Fibroblast of lung (primary cell): Measurements from ENCODE around the gene TMEM151B. TPM values are rescaled to one million over a fixed set of nuclear protein-coding genes. Genes with fewer than 3 reads are reported as not detected.

ENCODE experiments used
- DNase-seq, 2 donors: peaks; one replicate each; pipeline versions ENCODE4 v3.0.0 to v3.0.0-alpha.2; 2010; ENCODE audit warnings: low read depth in 2 of 2
- H2AFZ ChIP-seq: 2 replicates; pipeline ENCODE4 v1.5.1; 2012; ENCODE audit warnings: low read length, control low read depth, inconsistent platforms
- H3K27ac ChIP-seq: 2 replicates; pipeline ENCODE4 v1.5.1; 2011; ENCODE audit warnings: low read length, control low read depth; ENCODE audit not compliant: insufficient read depth
- H3K27me3 ChIP-seq: 2 replicates; pipeline ENCODE4 v1.5.1; 2011; ENCODE audit warnings: mild to moderate bottlenecking, low read length; ENCODE audit not compliant: control insufficient read depth, insufficient read depth
- H3K36me3 ChIP-seq: 2 replicates; pipeline ENCODE4 v1.5.1; 2011; ENCODE audit warnings: low read length; ENCODE audit not compliant: control insufficient read depth, insufficient read depth
- H3K4me1 ChIP-seq: 2 replicates; pipeline ENCODE4 v1.5.1; 2011; ENCODE audit warnings: low read length; ENCODE audit not compliant: control insufficient read depth, insufficient read depth; ENCODE audit errors: extremely low read depth
- H3K4me2 ChIP-seq: 2 replicates; pipeline ENCODE4 v1.5.1; 2011; ENCODE audit warnings: low read length, control low read depth; ENCODE audit not compliant: insufficient read depth; ENCODE audit errors: extremely low read depth
- H3K4me3 ChIP-seq, 4 experiments: fragments of 200-600 bp in 1 of 4; sonication (generic) in 1 of 4; replicated peaks in 1 of 4; 2 replicates each; pipeline ENCODE4 v1.5.1; 2011 to 2016; ENCODE audit warnings: low read length in 4 of 4, low read depth in 3 of 4, mild to moderate bottlenecking in 3 of 4, control low read depth in 2 of 4, inconsistent platforms in 1 of 4, mixed read lengths in 1 of 4; ENCODE audit not compliant: insufficient read depth in 1 of 4; ENCODE audit errors: control extremely low read depth in 1 of 4
- H3K79me2 ChIP-seq: 2 replicates; pipeline ENCODE4 v1.5.1; 2012; ENCODE audit warnings: mild to moderate bottlenecking, low read length, inconsistent platforms; ENCODE audit not compliant: control insufficient read depth, insufficient read depth
- H3K9ac ChIP-seq: 2 replicates; pipeline ENCODE4 v1.5.1; 2011; ENCODE audit warnings: mild to moderate bottlenecking, low read length, control low read depth; ENCODE audit not compliant: insufficient read depth
- H3K9me3 ChIP-seq: 2 replicates; pipeline ENCODE4 v1.5.1; 2012; ENCODE audit warnings: low read depth, low read length; ENCODE audit not compliant: control insufficient read depth, insufficient read depth
- H4K20me1 ChIP-seq: 2 replicates; pipeline ENCODE4 v1.5.1; 2011; ENCODE audit warnings: low read length; ENCODE audit not compliant: control insufficient read depth, insufficient read depth; ENCODE audit errors: extremely low read depth
- CTCF ChIP-seq, 2 donors: IDR thresholded peaks in 1 of 2; conservative IDR thresholded peaks in 1 of 2; 1 replicate in 1 of 2; 2 replicates in 1 of 2; pipeline ENCODE4 v1.5.1; 2011 to 2012; ENCODE audit warnings: low read length in 2 of 2, control low read depth in 1 of 2, inconsistent platforms in 1 of 2, low read depth in 1 of 2, mild to moderate bottlenecking in 1 of 2
- EZH2 ChIP-seq: IDR thresholded peaks from 2 replicates; pipeline ENCODE4 v1.5.1; 2012; ENCODE audit warnings: low read length, control low read depth, mild to moderate bottlenecking; ENCODE audit errors: missing control alignments
- polyA plus RNA-seq, 2 donors: library from polyadenylated mRNA; depleted of rRNA in 1 of 2; stranded (reverse) in 1 of 2; unstranded in 1 of 2; fragments of >200 nt; gene quantifications; 2 replicates each; pipeline ENCODE4 v1.2.1, GENCODE V29; 2011 to 2012; ENCODE audit warnings: missing spikeins in 1 of 2
- total RNA-seq: library from RNA; depleted of rRNA; stranded (reverse); fragments of >200 nt; gene quantifications from 2 replicates; pipeline ENCODE4 v1.2.1, GENCODE V29; 2014

TMEM151B gene
- total and polyA plus RNA-seq, 2 donors (not counting 1 experiment from before 2014, with no cell fraction given), result under 0.01 TPM; not detected in 1

GRCh38 chr6:44303842-44304241 lies 33.6 kb downstream of the TMEM151B start:
- H3K4me3 ChIP-seq, result no peak overlapping the region
- H3K27me3 ChIP-seq, result no peaks in the 10 kb centered on the region
- no peaks in the 10 kb centered on the region for H3K79me2 ChIP-seq
- H3K9ac ChIP-seq, result no peak overlapping the region
- TF ChIP-seq EZH2 (no peak), CTCF (conservative IDR thresholded peaks at IDR 0.05 in 1 of 2, IDR thresholded peaks at IDR 0.05 in 1 of 2; ENCODE audit: low read depth in 1 of 2, low read length in 2 of 2) (no peak)
- no peak overlapping the region for H3K27ac ChIP-seq
- H3K4me2 ChIP-seq, result no peak overlapping the region
- H3K36me3 ChIP-seq, result peaks cover 35% of the 10 kb centered on the region
- no peak for DNase-seq
- H3K4me1 ChIP-seq, result no peaks in the 10 kb centered on the region
- H3K9me3 ChIP-seq, result no peaks in the 10 kb centered on the region
- H2AFZ ChIP-seq, result no peak overlapping the region
- no peaks in the 10 kb centered on the region for H4K20me1 ChIP-seq

GRCh38 chr6:44304282-44305199 lies 34.3 kb downstream of the TMEM151B start:
- Histone ChIP-seq H3K4me3 (no peak overlapping the region), H3K4me2 (no peak overlapping the region), H3K36me3 (peaks cover 35% of the 10 kb centered on the region), H3K4me1 (peaks cover 1% of the 10 kb centered on the region), H3K9me3 (no peaks in the 10 kb centered on the region), H3K79me2 (no peaks in the 10 kb centered on the region), H4K20me1 (no peaks in the 10 kb centered on the region), H2AFZ (no peak overlapping the region), H3K27ac (no peak overlapping the region), H3K27me3 (no peaks in the 10 kb centered on the region), H3K9ac (no peak overlapping the region)
- TF ChIP-seq CTCF (conservative IDR thresholded peaks at IDR 0.05 in 1 of 2, IDR thresholded peaks at IDR 0.05 in 1 of 2; ENCODE audit: low read depth in 1 of 2, low read length in 2 of 2) (peak; percentile 54 to 79), EZH2 (no peak)
- DNase-seq, result peak; percentile 33 to 36

- Histone ChIP-seq H4K20me1 (no peaks in the 10 kb centered on the region), H3K4me1 (peaks cover 5% of the 10 kb centered on the region), H3K4me2 (no peak overlapping the region), H3K27me3 (no peaks in the 10 kb centered on the region), H3K79me2 (no peaks in the 10 kb centered on the region), H3K9me3 (no peaks in the 10 kb centered on the region), H3K4me3 (no peak overlapping the region), H3K27ac (no peak overlapping the region), H2AFZ (no peak overlapping the region), H3K9ac (no peak overlapping the region), H3K36me3 (peaks cover 34% of the 10 kb centered on the region)
- no peak for DNase-seq
- TF ChIP-seq CTCF (conservative IDR thresholded peaks at IDR 0.05 in 1 of 2, IDR thresholded peaks at IDR 0.05 in 1 of 2; ENCODE audit: low read depth in 1 of 2, low read length in 2 of 2) (no peak), EZH2 (no peak)
Observed at GRCh38 chr6:44305200-44305725, 35.0 kb downstream of the TMEM151B start.
